HEK293 (cell line): ENCODE data around the gene ZCCHC24.

Experiments used
- CTCF ChIP-seq: fragments of 450-650 bp; formaldehyde crosslinking; IDR thresholded peaks from 2 replicates; pipeline ENCODE4 v1.5.1; 2016; ENCODE audit warnings: missing biosample characterization, missing genetic modification characterization
- HOXA7 ChIP-seq: sonication (generic); formaldehyde crosslinking; IDR thresholded peaks from 2 replicates; pipeline ENCODE4 v1.8.1; 2022; ENCODE audit warnings: missing genetic modification reagents, borderline replicate concordance
- PBX3 ChIP-seq: sonication (generic); formaldehyde crosslinking; IDR thresholded peaks from 2 replicates; pipeline ENCODE4 v1.8.1; 2022; ENCODE audit warnings: mild to moderate bottlenecking, moderate library complexity, missing genetic modification reagents
- ZNF639 ChIP-seq: fragments of 450-650 bp; formaldehyde crosslinking; IDR thresholded peaks from 2 replicates; pipeline ENCODE4 v1.5.1; 2016; ENCODE audit warnings: missing biosample characterization, missing genetic modification characterization
- ZNF768 ChIP-seq: fragments of 450-650 bp; formaldehyde crosslinking; IDR thresholded peaks from 2 replicates; pipeline ENCODE4 v1.5.1; 2018; ENCODE audit warnings: missing biosample characterization, mild to moderate bottlenecking, missing genetic modification characterization
- ZXDB ChIP-seq: fragments of 450-650 bp; formaldehyde crosslinking; IDR thresholded peaks from 2 replicates; pipeline ENCODE4 v1.5.1; 2016; ENCODE audit warnings: missing biosample characterization, missing genetic modification characterization

- TF ChIP-seq CTCF (tag by site-specific recombination) = no peak
- TF ChIP-seq ZXDB (tag by site-specific recombination) = no peak
- TF ChIP-seq HOXA7 = no peak
- TF ChIP-seq ZNF639 (tag by site-specific recombination) = no peak
- no peak for TF ChIP-seq ZNF768 (tag by site-specific recombination)
- TF ChIP-seq PBX3 (CRISPR knock-in tag) = no peak
These were observed 27.1 kb downstream of the ZCCHC24 start for GRCh38 chr10:79418274-79418673.
